Activated CD4-positive, alpha-beta T cell treated with anti-CD3 and anti-CD28 coated beads, Interleukin-2, amount 50 U/mL, for 4 hours (primary cell): ENCODE measurements around the gene ARHGEF37.
"Not testable (repeated sequence)": the region's sequence is repeated elsewhere in the genome, so short reads cannot be mapped to it uniquely, and the experiment has no call there.

Source experiments
- DNase-seq, 2 experiments: peaks; one replicate each; pipeline ENCODE4 v3.0.0-alpha.2; 2020

The ARHGEF37 gene

DNA sequence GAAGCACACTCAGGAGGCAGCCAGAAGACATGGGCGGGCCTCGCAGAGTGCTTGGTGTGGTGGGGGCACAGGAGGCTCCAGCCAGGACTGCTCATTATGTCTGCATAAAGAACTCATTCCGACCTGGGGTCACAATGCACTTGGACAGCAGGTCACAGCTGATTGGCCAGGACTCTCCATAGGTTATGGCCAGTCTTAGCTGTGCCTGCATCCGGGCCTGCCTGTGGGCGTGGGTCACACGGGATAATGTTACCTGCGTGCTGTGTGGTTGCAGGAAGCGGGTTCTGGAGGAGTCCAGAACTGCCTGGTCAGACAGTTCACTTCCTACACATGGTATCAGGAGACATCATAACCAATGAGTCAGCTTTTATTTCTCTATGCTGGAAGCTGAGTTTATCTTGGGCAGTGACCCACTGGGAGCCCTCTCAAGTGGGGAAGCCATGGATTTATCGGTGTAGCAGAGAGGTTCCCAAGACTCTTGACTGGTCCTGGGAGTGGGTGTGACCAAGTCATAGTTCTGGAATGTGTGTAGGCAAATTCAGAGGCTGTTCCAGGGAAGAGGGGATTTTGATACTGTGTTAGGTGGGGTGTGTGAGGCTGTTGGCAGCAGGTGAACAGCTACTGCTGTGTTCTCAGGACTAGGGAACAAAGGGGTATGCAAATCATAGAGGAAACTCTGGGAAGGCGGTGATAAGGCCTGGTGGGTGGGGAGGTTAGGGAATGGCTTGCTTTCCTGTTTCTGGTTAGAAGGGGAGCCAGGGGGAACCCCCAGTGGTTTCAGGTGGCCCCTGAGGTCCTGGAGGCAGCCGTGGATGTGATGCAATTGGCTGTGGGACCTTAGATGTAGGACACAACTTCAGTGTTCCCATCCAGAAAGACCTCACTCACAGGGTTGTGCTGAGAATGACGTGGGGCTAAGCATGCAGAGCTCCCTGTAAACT, 51.3 kb downstream of the ARHGEF37 start:
- no peak for DNase-seq

DNA sequence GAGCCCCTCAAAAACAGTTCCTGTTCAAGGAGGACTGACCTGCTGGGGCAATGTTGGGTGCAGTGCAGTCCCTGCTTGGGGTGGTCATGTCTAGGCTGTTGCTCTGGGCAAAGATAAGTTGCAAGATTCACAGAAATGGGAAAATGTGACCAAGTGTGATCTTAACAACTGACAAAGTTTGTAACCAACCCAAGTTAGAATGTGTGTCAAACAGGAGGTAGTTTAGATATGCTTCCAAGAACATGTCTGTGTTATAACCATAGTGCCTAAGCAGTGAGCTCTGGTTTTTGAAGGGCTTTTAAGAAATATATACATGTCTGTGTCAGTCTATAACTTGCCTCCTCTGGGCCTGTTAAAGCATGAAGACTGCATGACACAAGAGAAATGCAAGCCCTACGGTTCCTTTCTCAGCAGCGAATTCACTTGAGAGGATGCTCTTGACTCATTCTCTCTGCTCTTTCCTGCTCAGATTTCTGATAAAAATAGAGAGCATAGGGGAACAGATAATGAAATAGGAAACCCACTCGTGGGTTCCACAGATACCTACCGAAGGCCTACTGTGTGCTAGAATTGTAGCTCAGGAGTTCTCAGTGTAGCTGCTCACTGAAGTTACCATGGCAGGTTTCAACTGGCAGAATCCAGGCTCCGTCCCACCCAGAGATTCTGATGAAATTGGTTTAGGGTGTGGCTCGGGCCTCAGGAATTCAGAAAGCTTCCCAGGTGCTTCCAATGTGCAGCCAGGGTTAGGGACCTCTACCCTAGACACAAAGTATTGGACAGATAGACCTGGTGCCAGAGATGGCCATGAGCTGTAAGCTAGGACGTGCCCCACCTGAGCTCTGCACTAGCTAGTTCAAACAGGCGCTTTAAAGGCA, 52.4 kb downstream of the ARHGEF37 start:
- no peak for DNase-seq

GRCh38 chr5:149635394-149635793, 54.1 kb downstream of the ARHGEF37 start:
- no peak for DNase-seq

GRCh38 chr5:149636191-149636860, 55.0 kb downstream of the ARHGEF37 start:
- DNase-seq: no peak

DNA sequence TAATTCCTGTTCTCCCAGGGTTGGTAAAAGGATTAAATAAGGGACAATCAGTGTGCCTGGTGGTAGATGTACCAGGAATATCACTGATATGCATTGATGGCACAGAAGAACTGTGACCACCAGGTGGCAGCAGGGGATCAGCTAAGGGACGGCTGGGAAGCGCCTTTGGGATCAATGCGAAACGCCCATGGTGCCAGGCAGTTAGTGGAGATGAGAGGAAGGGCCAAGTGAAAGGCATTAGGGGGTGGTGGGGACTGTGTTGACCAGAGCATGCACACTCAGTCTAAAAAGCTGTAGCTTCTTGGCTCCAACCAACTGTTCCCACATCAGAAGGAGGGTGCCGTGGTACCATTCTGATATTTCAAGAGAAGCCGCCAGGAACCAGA, 55.6 kb downstream of the ARHGEF37 start:
- peak in 1 of 2 experiments; percentile 1 for DNase-seq

DNA sequence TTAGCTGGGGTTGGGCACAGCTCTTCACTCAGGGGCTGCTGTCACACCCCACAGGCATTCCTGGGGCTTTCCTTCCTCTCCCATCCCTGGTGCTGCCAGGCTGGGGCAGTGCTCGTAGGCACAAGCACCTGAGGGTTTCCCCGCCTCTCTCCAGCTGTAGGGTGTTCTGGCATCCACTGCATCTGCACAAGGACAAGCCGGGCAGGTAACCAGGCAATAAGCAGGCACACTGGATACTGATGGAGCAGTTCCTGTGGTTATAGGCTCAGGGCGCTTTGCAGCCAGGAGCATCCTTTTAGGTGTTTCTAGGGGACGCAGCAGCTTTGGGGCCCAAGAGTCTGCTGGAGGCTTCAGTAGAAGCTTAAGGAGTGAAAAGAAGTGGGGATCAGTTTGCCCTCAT, 56.8 kb downstream of the ARHGEF37 start:
- no peak for DNase-seq

GRCh38 chr5:149638546-149639241, 57.4 kb downstream of the ARHGEF37 start:
- DNase-seq: no peak

DNA sequence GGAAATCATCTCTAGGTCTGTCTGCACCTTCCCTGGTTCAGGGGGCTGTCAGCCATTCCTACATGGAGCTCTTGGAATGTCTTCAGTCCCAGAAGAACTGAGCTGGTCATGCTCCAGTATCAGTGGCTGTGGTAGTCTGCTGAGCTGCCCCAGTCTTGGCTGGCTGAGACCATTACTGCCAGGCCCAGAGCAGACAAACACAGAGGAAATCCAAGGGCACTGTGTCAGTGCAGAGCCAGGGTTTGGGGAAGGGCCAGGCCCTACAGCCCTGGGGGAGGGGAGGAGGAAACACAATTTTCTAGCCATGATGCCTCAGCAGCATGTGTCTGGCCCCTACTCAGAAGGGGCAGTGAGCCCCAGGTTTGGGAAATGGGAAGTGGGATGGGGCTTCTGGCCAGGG, 58.4 kb downstream of the ARHGEF37 start:
- DNase-seq: no peak

- DNase-seq: no peak
Measured at GRCh38 chr5:149640350-149640999, 59.2 kb downstream of the ARHGEF37 start.

DNA sequence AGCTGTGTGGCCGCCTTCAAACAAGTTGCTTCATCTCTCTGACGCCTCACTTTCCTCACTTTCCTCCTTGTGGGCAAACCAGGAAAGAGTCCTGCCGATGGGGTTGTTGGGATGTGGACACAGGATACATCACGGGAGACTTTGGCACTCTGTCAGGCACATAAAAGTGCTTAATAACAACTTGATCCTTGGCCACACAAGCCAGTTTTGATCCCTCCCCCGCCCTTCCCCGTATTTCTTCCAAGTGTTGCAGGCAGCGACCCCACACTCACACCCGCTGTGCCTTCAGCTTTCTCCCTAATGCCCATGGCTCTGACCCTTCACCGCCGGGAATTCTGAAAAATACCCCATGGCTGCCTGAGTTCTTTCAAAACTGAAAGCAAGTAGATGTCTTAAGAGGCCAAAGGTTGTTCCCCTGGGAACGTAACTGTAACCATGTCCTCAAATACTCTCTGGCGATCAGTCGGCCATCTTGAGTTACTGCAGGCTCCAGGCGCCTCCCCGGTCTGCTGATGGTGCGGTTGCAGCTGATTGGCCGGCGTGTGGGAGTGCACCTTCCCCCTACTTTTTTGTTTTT, 59.8 kb downstream of the ARHGEF37 start:
- no peak for DNase-seq

DNA sequence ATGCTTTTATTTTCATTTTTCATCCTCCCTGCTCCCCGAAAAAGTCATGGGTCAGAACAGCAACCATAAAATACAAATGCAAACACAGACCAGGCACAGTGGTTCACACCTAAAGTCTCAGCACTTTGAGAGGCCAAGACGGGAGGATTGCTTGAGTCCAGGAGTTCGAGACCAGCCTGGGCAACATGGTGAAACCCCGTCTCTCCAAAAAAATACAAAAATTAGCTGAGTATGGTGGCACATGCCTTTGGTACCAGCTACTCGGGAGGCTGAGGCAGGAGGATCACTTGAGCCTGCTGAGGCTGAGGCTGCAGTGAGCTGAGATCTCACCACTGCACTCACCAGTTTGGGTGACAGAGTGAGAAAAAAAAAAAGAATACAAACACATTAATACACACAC, 60.3 kb downstream of the ARHGEF37 start:
- DNase-seq: no peak

GRCh38 chr5:149643781-149644180, 62.5 kb downstream of the ARHGEF37 start:
- DNase-seq: no peak

DNA sequence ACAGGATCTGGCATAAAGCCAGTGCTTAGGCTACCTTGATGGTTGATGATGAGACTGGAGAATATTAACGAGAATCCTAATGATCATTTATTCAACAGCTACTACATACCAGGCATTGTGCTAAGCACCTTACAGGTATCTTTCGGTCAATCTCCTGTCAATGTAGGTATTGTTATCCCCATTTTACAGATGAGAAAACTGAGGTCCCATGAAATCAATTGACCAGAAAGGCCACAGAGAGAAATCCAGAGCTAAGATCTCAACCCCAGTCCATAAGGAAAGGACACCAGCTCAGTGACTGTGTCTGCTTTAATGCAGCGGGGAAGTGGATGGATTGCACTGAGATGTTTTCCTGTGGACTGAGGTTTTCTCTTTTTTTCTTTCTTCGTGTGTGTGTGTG, 63.3 kb downstream of the ARHGEF37 start:
- DNase-seq: no peak

DNA sequence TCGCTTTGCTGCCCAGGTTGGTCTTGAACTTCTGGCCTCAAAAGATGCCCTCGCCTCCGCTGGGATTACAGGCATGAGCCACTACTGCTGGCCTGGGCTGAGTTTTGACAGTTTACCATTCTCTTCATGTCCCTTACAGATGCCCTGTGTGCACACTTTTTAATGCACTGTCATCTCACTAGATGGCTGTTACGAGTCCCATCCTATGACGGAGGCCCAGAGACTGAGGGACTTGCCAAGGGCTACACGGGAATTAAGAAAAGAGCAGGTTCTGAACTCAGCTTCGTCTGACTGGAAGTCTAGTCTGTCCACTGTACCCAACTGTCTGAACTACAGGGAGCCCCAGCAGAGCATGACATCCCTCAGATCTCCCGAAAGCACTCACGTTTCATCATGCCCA, 63.9 kb downstream of the ARHGEF37 start:
- DNase-seq: no peak

GRCh38 chr5:149645725-149646124, 64.4 kb downstream of the ARHGEF37 start:
- DNase-seq: no peak

DNA sequence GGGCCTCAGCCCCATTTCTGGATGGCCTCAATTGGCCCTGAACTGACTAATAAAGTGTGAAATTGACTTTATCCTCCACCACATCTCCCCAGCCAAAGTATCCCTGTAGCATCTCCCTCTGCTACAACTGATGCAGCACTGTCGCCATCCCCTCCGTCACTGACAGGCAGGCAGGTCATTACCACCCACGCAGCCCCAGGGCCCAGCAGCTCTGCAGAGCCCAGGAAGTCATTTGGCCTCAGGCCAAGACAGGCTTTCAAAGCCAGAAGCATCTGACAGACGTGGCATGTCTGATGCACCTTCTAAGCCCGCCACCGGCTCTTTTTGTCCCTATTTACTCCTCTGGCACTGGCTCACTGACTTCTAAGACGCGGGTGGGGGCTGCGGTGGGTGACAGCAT, 65.3 kb downstream of the ARHGEF37 start:
- DNase-seq: peak in 1 of 2 experiments; percentile 13

GRCh38 chr5:149647334-149647733, 66.0 kb downstream of the ARHGEF37 start:
- DNase-seq: no peak

DNA sequence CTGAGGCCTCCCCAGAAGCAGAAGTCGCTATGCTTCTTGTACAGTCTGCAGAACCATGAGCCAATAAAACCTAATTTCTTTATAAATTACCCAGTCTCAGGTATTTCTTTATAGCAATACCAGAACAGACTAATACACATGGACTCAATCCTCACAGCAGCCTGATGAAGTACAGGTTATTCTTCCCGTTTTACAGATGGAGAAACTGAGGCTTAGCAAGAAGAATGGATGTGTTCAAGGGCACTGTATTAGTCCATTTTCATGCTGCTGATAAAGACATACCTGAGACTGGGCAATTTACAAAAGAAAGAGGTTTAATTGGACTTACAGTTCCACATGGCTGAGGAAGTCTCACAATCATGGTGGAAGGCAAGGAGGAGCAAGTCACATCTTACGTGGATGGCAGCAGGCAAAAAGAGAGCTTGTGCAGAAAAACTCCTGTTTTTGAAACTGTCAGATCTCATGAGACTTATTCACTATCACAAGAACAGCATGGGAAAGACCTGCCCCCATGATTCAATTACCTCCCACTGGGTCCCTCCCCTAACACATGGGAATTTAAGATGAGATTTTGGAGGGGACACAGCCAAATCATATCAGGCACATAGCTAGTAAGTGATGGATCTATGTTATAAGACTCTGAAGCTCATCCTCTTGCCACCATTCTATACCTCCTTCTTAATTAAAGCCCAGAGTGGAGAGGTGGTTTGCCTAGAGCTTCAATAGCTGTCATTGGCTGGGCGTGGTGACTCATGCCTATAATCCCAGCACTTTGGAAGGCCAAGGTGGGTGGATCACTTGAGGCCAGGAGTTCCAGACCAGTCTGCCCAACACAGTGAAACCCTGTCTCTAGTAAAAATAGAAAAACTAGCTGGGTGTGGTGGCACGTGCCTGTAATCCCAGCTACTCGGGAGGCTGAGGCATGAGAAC, 67.4 kb downstream of the ARHGEF37 start:
- not testable (repeated sequence) for DNase-seq

- DNase-seq: not testable (repeated sequence)
Measured at GRCh38 chr5:149649730-149650129, 68.4 kb downstream of the ARHGEF37 start.

DNA sequence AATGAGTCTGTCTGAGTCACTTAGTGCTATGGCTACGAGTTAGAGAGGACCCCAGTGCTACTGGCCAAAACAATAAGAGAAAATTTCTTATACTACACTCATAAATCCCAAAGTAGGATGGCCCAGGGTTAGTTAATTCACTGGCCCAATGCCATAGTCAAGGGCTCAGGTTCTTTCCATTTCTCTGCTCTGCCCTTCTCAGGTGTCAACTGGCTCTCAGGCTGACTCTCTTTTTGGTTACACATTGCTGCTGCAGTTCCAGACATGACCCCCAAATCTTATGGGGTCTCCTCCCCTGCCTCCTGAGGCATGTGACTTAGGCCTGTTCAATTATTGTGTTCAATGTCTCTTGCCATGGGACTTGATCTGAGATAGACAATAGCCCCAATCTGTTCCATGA, 70.4 kb downstream of the ARHGEF37 start:
- no peak for DNase-seq
